ENCODE data around the gene CDCP1. TPM values are rescaled to one million over a fixed set of nuclear protein-coding genes. Genes with fewer than 3 reads are reported as not detected.
A peak's percentile ranks its signal among the peaks of the same experiment; 100 is the strongest.
"Not testable (repeated sequence)": the region's sequence is repeated elsewhere in the genome, so short reads cannot be mapped to it uniquely, and the experiment has no call there.

The CDCP1 gene
- total and polyA plus RNA-seq, 2 experiments from 2014 or later: 5.4 to 8.8 TPM

DNA sequence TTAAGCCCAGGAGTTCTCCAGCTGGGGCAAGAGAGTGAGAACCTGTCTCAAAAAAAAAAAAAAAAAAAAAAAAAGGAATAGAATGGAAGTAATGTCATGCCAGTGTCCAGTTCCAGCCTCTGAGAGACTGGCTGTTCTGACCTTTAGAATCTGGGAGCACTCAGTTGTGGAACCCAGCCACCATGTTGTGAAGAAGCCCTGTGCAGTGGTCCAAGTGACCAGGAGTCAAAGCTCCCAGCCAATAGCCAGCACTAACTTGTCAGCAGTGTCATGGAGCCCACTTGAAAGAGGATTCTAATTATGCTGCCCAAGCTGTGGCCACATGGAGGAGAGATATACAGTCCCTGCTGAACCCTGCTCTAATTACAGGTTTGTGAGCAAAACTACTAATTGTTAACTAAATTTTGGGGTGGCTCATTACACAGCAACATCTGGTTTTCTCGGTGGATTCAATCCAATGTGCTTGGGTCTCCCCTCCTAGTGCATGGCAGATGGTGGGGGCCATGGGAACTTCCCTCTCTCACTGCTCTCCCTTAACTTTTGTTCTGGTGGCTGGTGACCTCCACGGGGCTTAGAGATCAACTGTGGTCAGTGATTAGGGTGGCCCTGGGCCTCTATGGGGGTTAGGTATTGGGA is 64.6 kb downstream of the CDCP1 start:
- Histone ChIP-seq H3K4me1 (ENCODE audit: insufficient read depth) (peaks cover 18% of the 10 kb centered on the region), H2AFZ (no peak overlapping the region), H3K9me2 (ENCODE audit: insufficient read depth) (no peaks in the 10 kb centered on the region), H3K27me3 (replicated peaks; ENCODE audit: insufficient read depth) (no peaks in the 10 kb centered on the region), H3K4me3 (no peak overlapping the region), H3K4me2 (ENCODE audit: unreplicated experiment) (no peak overlapping the region), H3F3A (ENCODE audit: insufficient read depth) (peaks cover 20% of the 10 kb centered on the region), H3K36me3 (ENCODE audit: low read depth) (no peaks in the 10 kb centered on the region), H4K20me1 (ENCODE audit: insufficient read depth) (no peaks in the 10 kb centered on the region), H3K79me2 (ENCODE audit: insufficient read depth) (no peaks in the 10 kb centered on the region), H3K9me3 (ENCODE audit: low read depth) (no peaks in the 10 kb centered on the region), H3K27ac (no peak overlapping the region), H3K9ac (no peak overlapping the region)
- no peak for DNase-seq
- TF ChIP-seq EZH2 (IDR thresholded peaks at IDR 0.05; ENCODE audit: insufficient read depth, poor library complexity, severe bottlenecking) (no peak), EZH2phosphoT487 (IDR thresholded peaks at IDR 0.05; ENCODE audit: insufficient read depth, low read depth) (no peak)
- WGBS, 2 experiments (ENCODE audit: low coverage in 1 of 2, low lambda C conversion rate in 2 of 2, missing lambda C conversion rate in 2 of 2): 31 to 37% methylated on average over 2 of the region's 2 CpGs
- in situ Hi-C loops (cut with MboI): no loop called here

DNA sequence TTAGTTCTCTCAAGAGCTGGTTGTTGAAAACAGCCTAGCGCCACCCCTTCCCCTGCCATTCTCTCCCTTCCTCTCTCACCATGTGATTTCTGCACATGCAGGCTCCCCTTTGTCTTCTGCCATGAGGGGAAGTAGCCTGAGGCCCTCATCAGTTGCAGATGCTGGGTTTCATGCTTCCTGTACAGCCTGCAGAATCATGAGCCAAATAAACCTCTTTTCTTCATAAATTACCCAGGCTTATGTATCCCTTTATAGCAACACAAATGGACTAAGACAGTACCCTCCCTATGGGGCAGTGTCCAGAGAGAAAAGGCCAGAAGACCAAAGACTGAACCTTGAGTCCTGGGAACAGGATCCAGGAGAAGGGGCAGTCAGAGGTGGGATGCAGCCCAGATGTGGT is 65.4 kb downstream of the CDCP1 start:
- Histone ChIP-seq H3K27ac (no peak overlapping the region), H3K36me3 (ENCODE audit: low read depth) (no peaks in the 10 kb centered on the region), H3K79me2 (ENCODE audit: insufficient read depth) (no peaks in the 10 kb centered on the region), H3K9me3 (ENCODE audit: low read depth) (no peaks in the 10 kb centered on the region), H3F3A (ENCODE audit: insufficient read depth) (peaks cover 15% of the 10 kb centered on the region), H2AFZ (no peak overlapping the region), H3K27me3 (replicated peaks; ENCODE audit: insufficient read depth) (no peaks in the 10 kb centered on the region), H4K20me1 (ENCODE audit: insufficient read depth) (no peaks in the 10 kb centered on the region), H3K4me3 (no peak overlapping the region), H3K9ac (no peak overlapping the region), H3K4me2 (ENCODE audit: unreplicated experiment) (no peak overlapping the region), H3K9me2 (ENCODE audit: insufficient read depth) (no peaks in the 10 kb centered on the region), H3K4me1 (ENCODE audit: insufficient read depth) (peaks cover 15% of the 10 kb centered on the region)
- in situ Hi-C loops (cut with MboI): no loop called here
- TF ChIP-seq EZH2 (IDR thresholded peaks at IDR 0.05; ENCODE audit: insufficient read depth, poor library complexity, severe bottlenecking): no peak
- no peak for TF ChIP-seq EZH2phosphoT487 (IDR thresholded peaks at IDR 0.05; ENCODE audit: insufficient read depth, low read depth)
- DNase-seq: no peak
- WGBS, 2 experiments (ENCODE audit: low coverage in 1 of 2, low lambda C conversion rate in 2 of 2, missing lambda C conversion rate in 2 of 2): 100% methylated on average over 1 of the region's 1 CpG

DNA sequence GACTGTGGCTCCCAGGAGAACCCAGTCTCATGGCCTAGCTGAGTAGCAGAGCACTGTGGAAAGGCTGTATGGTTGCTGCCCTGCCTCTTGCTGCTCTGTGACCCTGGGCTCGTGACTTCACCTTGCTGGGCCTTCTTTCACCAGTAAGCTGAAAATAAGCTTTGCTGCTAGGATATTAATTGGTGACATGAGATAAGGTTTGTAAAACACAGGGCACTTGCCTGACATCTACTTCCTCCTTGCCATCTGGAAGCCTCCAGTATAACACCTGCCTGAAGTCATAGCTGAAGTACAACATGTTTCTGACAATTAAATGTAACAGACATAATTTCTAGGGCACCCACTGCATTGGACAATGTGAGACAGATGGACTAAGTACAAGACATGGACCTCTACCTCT is 66.5 kb downstream of the CDCP1 start:
- Histone ChIP-seq H3K36me3 (ENCODE audit: low read depth) (no peaks in the 10 kb centered on the region), H3K4me1 (ENCODE audit: insufficient read depth) (peaks cover 5% of the 10 kb centered on the region), H4K20me1 (ENCODE audit: insufficient read depth) (no peaks in the 10 kb centered on the region), H3K9me2 (ENCODE audit: insufficient read depth) (no peaks in the 10 kb centered on the region), H3K9me3 (ENCODE audit: low read depth) (no peaks in the 10 kb centered on the region), H3K27me3 (replicated peaks; ENCODE audit: insufficient read depth) (no peaks in the 10 kb centered on the region), H3F3A (ENCODE audit: insufficient read depth) (peaks cover 6% of the 10 kb centered on the region), H2AFZ (no peak overlapping the region), H3K4me2 (ENCODE audit: unreplicated experiment) (no peak overlapping the region), H3K27ac (no peak overlapping the region), H3K4me3 (no peak overlapping the region), H3K9ac (no peak overlapping the region), H3K79me2 (ENCODE audit: insufficient read depth) (no peaks in the 10 kb centered on the region)
- TF ChIP-seq EZH2phosphoT487 (IDR thresholded peaks at IDR 0.05; ENCODE audit: insufficient read depth, low read depth) (no peak), EZH2 (IDR thresholded peaks at IDR 0.05; ENCODE audit: insufficient read depth, poor library complexity, severe bottlenecking) (no peak)
- 95 to 100% methylated on average over 1 of the region's 1 CpG for WGBS, 2 experiments (ENCODE audit: low coverage in 1 of 2, low lambda C conversion rate in 2 of 2, missing lambda C conversion rate in 2 of 2)
- DNase-seq: no peak
- in situ Hi-C loops (cut with MboI): no loop called here

DNA sequence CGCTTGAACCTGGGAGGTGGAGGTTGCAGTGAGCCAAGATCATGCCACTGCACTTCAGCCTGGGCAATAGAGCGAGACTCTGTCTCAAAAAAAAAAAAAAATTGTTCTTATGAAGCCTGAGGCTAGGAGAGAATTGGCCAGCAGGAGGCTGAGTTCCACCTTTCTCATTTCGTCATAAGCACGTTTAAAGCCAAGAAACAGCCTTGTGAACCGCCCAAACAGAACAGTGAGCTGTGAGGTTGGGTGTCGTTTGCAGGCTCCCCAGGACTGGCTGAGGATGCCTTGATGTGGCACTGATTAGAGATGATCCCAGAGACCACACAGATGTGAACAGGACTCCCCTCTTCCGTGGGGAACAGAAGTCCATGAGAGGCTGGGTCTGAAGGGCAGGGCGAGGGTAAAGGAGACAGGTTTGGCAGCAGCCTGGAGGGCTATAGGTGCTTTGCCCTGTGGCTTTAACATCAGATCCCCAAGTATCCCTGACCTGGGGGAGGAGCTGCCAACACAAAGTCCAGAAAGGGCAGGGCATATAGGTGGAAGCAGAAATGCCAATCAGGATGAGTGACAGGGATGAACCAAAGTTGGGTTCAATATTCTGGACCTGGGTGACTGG is 67.2 kb downstream of the CDCP1 start:
- peak; percentile 39 for DNase-seq
- H3K36me3 ChIP-seq (ENCODE audit: low read depth): no peaks in the 10 kb centered on the region
- H4K20me1 ChIP-seq (ENCODE audit: insufficient read depth): no peaks in the 10 kb centered on the region
- no peaks in the 10 kb centered on the region for H3K79me2 ChIP-seq (ENCODE audit: insufficient read depth)
- no peak overlapping the region for H3K4me2 ChIP-seq (ENCODE audit: unreplicated experiment)
- no peaks in the 10 kb centered on the region for H3K27me3 ChIP-seq (replicated peaks; ENCODE audit: insufficient read depth)
- no peaks in the 10 kb centered on the region for H3K9me3 ChIP-seq (ENCODE audit: low read depth)
- 85 to 88% methylated on average over 8 of the region's 8 CpGs for WGBS, 2 experiments (ENCODE audit: low coverage in 1 of 2, low lambda C conversion rate in 2 of 2, missing lambda C conversion rate in 2 of 2)
- H3K4me3 ChIP-seq: no peak overlapping the region
- no peaks in the 10 kb centered on the region for H3K4me1 ChIP-seq (ENCODE audit: insufficient read depth)
- 0 out of 2 replicates have a peak, but pooled peaks cover 3% of the 10 kb centered on the region for H3F3A ChIP-seq (ENCODE audit: insufficient read depth)
- no peaks in the 10 kb centered on the region for H3K9me2 ChIP-seq (ENCODE audit: insufficient read depth)
- H3K9ac ChIP-seq: no peak overlapping the region
- no peak for TF ChIP-seq EZH2 (IDR thresholded peaks at IDR 0.05; ENCODE audit: insufficient read depth, poor library complexity, severe bottlenecking)
- TF ChIP-seq EZH2phosphoT487 (IDR thresholded peaks at IDR 0.05; ENCODE audit: insufficient read depth, low read depth): no peak
- in situ Hi-C loops (cut with MboI): no loop called here
- H2AFZ ChIP-seq: no peak overlapping the region
- H3K27ac ChIP-seq: no peak overlapping the region

DNA sequence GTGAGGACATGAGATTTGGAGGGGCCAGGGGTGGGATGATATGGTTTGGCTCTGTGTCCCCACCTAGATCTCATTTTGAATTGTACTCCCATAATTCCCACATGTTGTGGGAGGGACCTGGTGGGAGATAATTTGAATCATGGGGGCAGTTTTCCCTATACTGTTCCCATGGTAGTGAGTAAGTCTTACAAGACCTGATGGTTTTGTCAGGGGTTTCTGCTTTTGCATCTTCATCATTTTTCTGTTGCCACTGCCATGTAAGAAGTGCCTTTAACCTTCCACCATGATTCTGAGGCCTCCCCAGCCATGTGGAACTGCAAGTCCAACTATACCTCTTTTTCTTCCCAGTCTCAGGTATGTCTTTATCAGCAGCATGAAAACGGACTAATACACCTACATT is 67.9 kb downstream of the CDCP1 start:
- H3K4me2 ChIP-seq (ENCODE audit: unreplicated experiment); H3K27me3 ChIP-seq (replicated peaks; ENCODE audit: insufficient read depth); H3K36me3 ChIP-seq (ENCODE audit: low read depth); H3K9me3 ChIP-seq (ENCODE audit: low read depth); H3K9me2 ChIP-seq (ENCODE audit: insufficient read depth); H4K20me1 ChIP-seq (ENCODE audit: insufficient read depth); H3K27ac ChIP-seq; in situ Hi-C loops (cut with MboI); H3F3A ChIP-seq (ENCODE audit: insufficient read depth); H3K4me3 ChIP-seq; H3K4me1 ChIP-seq (ENCODE audit: insufficient read depth); DNase-seq; H2AFZ ChIP-seq; H3K9ac ChIP-seq; H3K79me2 ChIP-seq (ENCODE audit: insufficient read depth): not testable (repeated sequence)
- WGBS, 2 experiments (ENCODE audit: low coverage in 1 of 2, low lambda C conversion rate in 2 of 2, missing lambda C conversion rate in 2 of 2): 44% methylated on average over 1 of the region's 1 CpG

Measured in GM23248 (cell line).